H9 (cell line): ENCODE data around the gene LDLRAD4. TPM values are rescaled to one million over a fixed set of nuclear protein-coding genes. Genes with fewer than 3 reads are reported as not detected.

Source experiments
- DNase-seq: peaks from one replicate; pipeline ENCODE4 v3.0.0-alpha.2; 2017
- H2AFZ ChIP-seq: one replicate; pipeline ENCODE4 v1.6.1; 2013; ENCODE audit warnings: mild to moderate bottlenecking, low read length, control low read depth, moderate library complexity
- H2AK5ac ChIP-seq: 2 replicates; pipeline ENCODE4 v1.6.1; 2013; ENCODE audit warnings: low read length, control low read depth, mixed read lengths; ENCODE audit not compliant: insufficient read length
- H2BK120ac ChIP-seq: one replicate; pipeline ENCODE4 v1.6.1; 2013; ENCODE audit warnings: low read depth, mild to moderate bottlenecking, low read length, control low read depth, inconsistent platforms; ENCODE audit not compliant: poor library complexity, severe bottlenecking
- H2BK12ac ChIP-seq: 2 replicates; pipeline ENCODE4 v1.6.1; 2013; ENCODE audit warnings: low read length, control low read depth, mixed read lengths, low read depth; ENCODE audit not compliant: insufficient read length
- H2BK15ac ChIP-seq: 2 replicates; pipeline ENCODE4 v1.6.1; 2013; ENCODE audit warnings: low read depth, low read length, control low read depth
- H2BK20ac ChIP-seq: one replicate; pipeline ENCODE4 v1.6.1; 2013; ENCODE audit warnings: low read depth, mild to moderate bottlenecking, low read length, control low read depth, inconsistent platforms; ENCODE audit not compliant: poor library complexity, severe bottlenecking
- H2BK5ac ChIP-seq: 2 replicates; pipeline ENCODE4 v1.6.1; 2013; ENCODE audit warnings: low read length, control low read depth, mixed read lengths; ENCODE audit not compliant: insufficient read length
- H3K14ac ChIP-seq: 2 replicates; pipeline ENCODE4 v1.6.1; 2013; ENCODE audit warnings: low read length, control low read depth; ENCODE audit not compliant: insufficient read depth
- H3K18ac ChIP-seq: 2 replicates; pipeline ENCODE4 v1.6.1; 2013; ENCODE audit warnings: low read depth, mild to moderate bottlenecking, mixed read lengths, low read length, control low read depth; ENCODE audit not compliant: insufficient read length
- H3K23ac ChIP-seq: 2 replicates; pipeline ENCODE4 v1.6.1; 2013; ENCODE audit warnings: low read length, control low read depth, mixed read lengths, low read depth; ENCODE audit not compliant: insufficient read length
- H3K23me2 ChIP-seq: 2 replicates; pipeline ENCODE4 v1.6.1; 2013; ENCODE audit warnings: low read depth, mild to moderate bottlenecking, mixed read lengths, low read length, control low read depth; ENCODE audit not compliant: insufficient read length, poor library complexity, severe bottlenecking
- H3K27ac ChIP-seq: 2 replicates; pipeline ENCODE4 v1.5.1; 2013; ENCODE audit warnings: low read length, control low read depth, mixed read lengths, low read depth; ENCODE audit not compliant: insufficient read length
- H3K27me3 ChIP-seq: 2 replicates; pipeline ENCODE4 v1.6.1; 2013; ENCODE audit warnings: low read length, control low read depth, inconsistent platforms; ENCODE audit not compliant: insufficient read depth
- H3K4ac ChIP-seq: 2 replicates; pipeline ENCODE4 v1.6.1; 2013; ENCODE audit warnings: low read depth, mild to moderate bottlenecking, control low read depth, inconsistent platforms, low read length, moderate library complexity
- H3K4me1 ChIP-seq: 2 replicates; pipeline ENCODE4 v1.6.1; 2013; ENCODE audit warnings: low read length, control low read depth, inconsistent platforms; ENCODE audit not compliant: insufficient read depth
- H3K4me2 ChIP-seq: 2 replicates; pipeline ENCODE4 v1.6.1; 2013; ENCODE audit warnings: low read length, control low read depth, mixed read lengths; ENCODE audit not compliant: insufficient read length, insufficient read depth
- H3K56ac ChIP-seq: 2 replicates; pipeline ENCODE4 v1.6.1; 2013; ENCODE audit warnings: low read depth, mild to moderate bottlenecking, mixed read lengths, low read length, control low read depth; ENCODE audit not compliant: insufficient read length
- H3K79me1 ChIP-seq: 2 replicates; pipeline ENCODE4 v1.6.1; 2013; ENCODE audit warnings: low read depth, mild to moderate bottlenecking, moderate library complexity, low read length, control low read depth, inconsistent platforms; ENCODE audit not compliant: insufficient read depth, poor library complexity, severe bottlenecking
- H3K79me2 ChIP-seq: 2 replicates; pipeline ENCODE4 v1.6.1; 2013; ENCODE audit warnings: low read length, control low read depth, inconsistent platforms; ENCODE audit not compliant: insufficient read depth
- H3K9ac ChIP-seq: 2 replicates; pipeline ENCODE4 v1.6.1; 2013; ENCODE audit warnings: low read length, control low read depth, mixed read lengths; ENCODE audit not compliant: insufficient read length; ENCODE audit errors: extremely low read depth
- H3K9me3 ChIP-seq: one replicate; pipeline ENCODE4 v1.6.1; 2013; ENCODE audit warnings: low read depth, low read length, inconsistent platforms; ENCODE audit not compliant: control insufficient read depth
- H3T11ph ChIP-seq: one replicate; pipeline ENCODE4 v1.6.1; 2013; ENCODE audit warnings: mild to moderate bottlenecking, low read length, control low read depth, inconsistent platforms
- H4K20me1 ChIP-seq: one replicate; pipeline ENCODE4 v1.6.1; 2013; ENCODE audit not compliant: control insufficient read depth, insufficient read length, insufficient read depth
- H4K5ac ChIP-seq: 2 replicates; pipeline ENCODE4 v1.6.1; 2013; ENCODE audit warnings: low read depth, mild to moderate bottlenecking, mixed read lengths, low read length, control low read depth; ENCODE audit not compliant: insufficient read length
- H4K8ac ChIP-seq: replicated peaks from 2 replicates; pipeline ENCODE4 v1.6.1; 2013; ENCODE audit warnings: low read length, control low read depth, mixed read lengths, low read depth; ENCODE audit not compliant: insufficient read length
- H4K91ac ChIP-seq: 2 replicates; pipeline ENCODE4 v1.6.1; 2013; ENCODE audit warnings: low read depth, mild to moderate bottlenecking, moderate library complexity, mixed read lengths, low read length, control low read depth; ENCODE audit not compliant: insufficient read length
- H3K27ac Mint-ChIP-seq, 3 experiments: 2 replicates in 2 of 3; 3 replicates in 1 of 3; pipeline ENCODE4 v1.8.0; 2020 to 2021; ENCODE audit warnings: mixed read lengths in 3 of 3, mild to moderate bottlenecking in 1 of 3, moderate library complexity in 1 of 3
- H3K27me3 Mint-ChIP-seq: 2 replicates; pipeline ENCODE4 v1.8.0; 2021; ENCODE audit warnings: low read depth, mild to moderate bottlenecking, moderate library complexity, mixed read lengths
- H3K36me3 Mint-ChIP-seq, 3 experiments: 2 replicates in 2 of 3; 3 replicates in 1 of 3; pipeline ENCODE4 v1.8.0; 2020 to 2021; ENCODE audit warnings: low read depth in 3 of 3, mixed read lengths in 3 of 3; ENCODE audit not compliant: insufficient read depth in 1 of 3
- H3K4me1 Mint-ChIP-seq, 2 experiments: 2 replicates each; pipeline ENCODE4 v1.8.0; 2020; ENCODE audit warnings: mixed read lengths in 2 of 2
- H3K4me3 Mint-ChIP-seq, 2 experiments: 2 replicates in 1 of 2; 3 replicates in 1 of 2; pipeline ENCODE4 v1.8.0; 2020 to 2021; ENCODE audit warnings: mild to moderate bottlenecking in 2 of 2, mixed read lengths in 2 of 2, moderate library complexity in 1 of 2
- H3K9me3 Mint-ChIP-seq, 2 experiments: 2 replicates in 1 of 2; 3 replicates in 1 of 2; pipeline ENCODE4 v1.8.0; 2020; ENCODE audit warnings: mild to moderate bottlenecking in 2 of 2, mixed read lengths in 2 of 2, moderate library complexity in 1 of 2
- CTCF ChIP-seq: fragments of 200-600 bp; sonication (generic); conservative IDR thresholded peaks from 3 replicates; pipeline ENCODE4 v1.8.0; 2021; ENCODE audit warnings: antibody characterized with exemption, mild to moderate bottlenecking
- WGBS: extraction: QIAGEN DNeasy Blood & Tissue Kit; methylation state at CpG from one replicate; pipeline ENCODE4 v1.1.7; 2013; ENCODE audit warnings: missing lambda C conversion rate, low lambda C conversion rate, mixed read lengths; ENCODE audit not compliant: insufficient read length; ENCODE audit errors: extremely low coverage; 5-methylcytosine and 5-hydroxymethylcytosine counted together
- total RNA-seq: library from RNA; stranded (reverse); gene quantifications from 2 replicates; pipeline ENCODE4 v1.2.1, GENCODE V29; 2021

The LDLRAD4 gene
- total RNA-seq, 1 experiment from 2014 or later: 3.9 TPM

DNA sequence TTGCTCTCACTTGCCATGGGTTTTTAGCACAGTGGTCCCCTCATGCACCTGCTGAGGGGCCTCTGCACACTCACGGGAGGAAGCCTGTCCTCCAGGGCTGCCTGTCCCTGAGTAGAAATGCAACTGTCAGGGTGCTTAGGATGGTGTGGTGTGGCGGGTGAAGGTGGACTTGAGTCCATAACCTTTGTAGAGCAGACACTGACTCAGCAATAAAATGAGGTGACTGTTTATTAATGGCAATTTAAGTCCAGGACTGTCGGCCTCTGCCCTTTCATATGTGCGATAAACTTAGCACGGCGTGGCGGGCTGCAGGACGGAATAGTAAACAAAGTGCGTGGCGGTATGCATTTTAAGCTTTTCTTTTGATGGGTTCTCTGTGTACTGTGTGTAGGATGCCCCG is 188.2 kb downstream of the LDLRAD4 start:
- Histone ChIP-seq H3K56ac (no peak overlapping the region), H2BK12ac (no peak overlapping the region), H3K23ac (no peak overlapping the region), H4K91ac (no peak overlapping the region), H2BK5ac (no peak overlapping the region), H3K14ac (no peak overlapping the region), H3T11ph (no peak overlapping the region), H3K9me3 (no peaks in the 10 kb centered on the region), H2BK120ac (no peak overlapping the region), H4K8ac (no peak overlapping the region), H4K20me1 (no peaks in the 10 kb centered on the region), H3K4ac (no peak overlapping the region), H3K9ac (no peak overlapping the region), H3K23me2 (no peaks in the 10 kb centered on the region), H2BK15ac (no peak overlapping the region), H3K27ac (no peak overlapping the region), H3K4me1 (no peaks in the 10 kb centered on the region), H3K4me2 (no peak overlapping the region), H2AK5ac (no peak overlapping the region), H2AFZ (no peak overlapping the region), H2BK20ac (no peak overlapping the region), H3K27me3 (no peaks in the 10 kb centered on the region), H3K79me1 (no peaks in the 10 kb centered on the region), H4K5ac (no peak overlapping the region), H3K79me2 (no peaks in the 10 kb centered on the region), H3K18ac (no peak overlapping the region)
- H3K9me3 Mint-ChIP-seq: no peaks in the 10 kb centered on the region
- no peak for TF ChIP-seq CTCF
- no peak overlapping the region for H3K27ac Mint-ChIP-seq
- H3K36me3 Mint-ChIP-seq: no peaks in the 10 kb centered on the region
- H3K4me3 Mint-ChIP-seq: no peak overlapping the region
- no peak for DNase-seq
- peaks cover 2 to 4% of the 10 kb centered on the region in 2 experiments; a peak in 2 of 4 replicates for H3K4me1 Mint-ChIP-seq
- no CpG with 5 or more reads among the region's 11 CpGs for WGBS
- H3K27me3 Mint-ChIP-seq: no peaks in the 10 kb centered on the region; the same call in 1 of the 2 replicates
